Spleen (tissue), 11 donors: ENCODE results near the gene STK11IP. TPM values are rescaled to one million over a fixed set of nuclear protein-coding genes. Genes with fewer than 3 reads are reported as not detected.

Source experiments
- DNase-seq: peaks from one replicate; pipeline ENCODE4 v3.0.0-alpha.2; 2020
- H3K27ac ChIP-seq, 8 donors: fragments of 200-600 bp; sonication (generic) in 7 of 8; 1 replicate in 4 of 8; 2 replicates in 4 of 8; pipeline versions ENCODE4 v1.5.0 to v1.8.0; 2016 to 2021; ENCODE audit warnings: inconsistent platforms in 4 of 8, mild to moderate bottlenecking in 4 of 8, moderate library complexity in 1 of 8
- H3K27me3 ChIP-seq, 7 donors: fragments of 200-600 bp; sonication (generic) in 6 of 7; replicated peaks in 1 of 7; 1 replicate in 4 of 7; 2 replicates in 3 of 7; pipeline versions ENCODE4 v1.5.0 to v1.8.0; 2016 to 2021; ENCODE audit warnings: inconsistent platforms in 3 of 7, mild to moderate bottlenecking in 1 of 7
- H3K36me3 ChIP-seq, 6 donors: fragments of 200-600 bp; sonication (generic) in 5 of 6; 1 replicate in 4 of 6; 2 replicates in 2 of 6; pipeline versions ENCODE4 v1.5.0 to v1.8.0; 2016 to 2021; ENCODE audit warnings: inconsistent platforms in 2 of 6
- H3K4me1 ChIP-seq, 6 donors: fragments of 200-600 bp; sonication (generic) in 5 of 6; 1 replicate in 3 of 6; 2 replicates in 3 of 6; pipeline versions ENCODE4 v1.5.0 to v1.8.0; 2016 to 2021; ENCODE audit warnings: inconsistent platforms in 3 of 6
- H3K4me3 ChIP-seq, 8 donors: fragments of 200-600 bp; sonication (generic) in 7 of 8; 1 replicate in 4 of 8; 2 replicates in 4 of 8; pipeline versions ENCODE4 v1.5.0 to v1.8.0; 2016 to 2021; ENCODE audit warnings: inconsistent platforms in 4 of 8, mild to moderate bottlenecking in 4 of 8, moderate library complexity in 2 of 8
- H3K9me3 ChIP-seq, 8 donors: fragments of 200-600 bp; sonication (generic) in 7 of 8; 1 replicate in 4 of 8; 2 replicates in 4 of 8; pipeline versions ENCODE4 v1.5.0 to v1.8.0; 2016 to 2021; ENCODE audit warnings: inconsistent platforms in 4 of 8
- POLR2A ChIP-seq, 3 donors: fragments of 450-650 bp; IDR thresholded peaks; one replicate each; pipeline ENCODE4 v1.5.1; 2017; ENCODE audit warnings: antibody characterized with exemption in 3 of 3, mild to moderate bottlenecking in 1 of 3
- POLR2AphosphoS5 ChIP-seq, 3 donors: sonication (generic); formaldehyde crosslinking; IDR thresholded peaks; one replicate each; pipeline ENCODE4 v1.5.1; 2017; ENCODE audit warnings: antibody characterized with exemption in 3 of 3
- WGBS, 5 donors: extraction: QIAGEN DNeasy Blood & Tissue Kit in 3 of 5; methylation state at CpG; one replicate each; pipeline versions ENCODE4 v1.1.5 to v1.1.7; 2013 to 2018; 5-methylcytosine and 5-hydroxymethylcytosine counted together
- intact Hi-C: fragments of 100-400 bp; cut with DNase I; formaldehyde crosslinking; loops from one replicate; pipeline ENCODE4 v1.15.0; 2023; ENCODE audit warnings: low total_unique reads
- polyA plus RNA-seq, 3 donors: library from polyadenylated mRNA; stranded (reverse); fragments of 200-250 nt; gene quantifications; one replicate each; pipeline ENCODE4 v1.2.1, GENCODE V29; 2013
- total RNA-seq, 7 donors: library from RNA; depleted of rRNA in 3 of 7; stranded (reverse); fragments of >200 nt in 3 of 7; fragmentation: NEBNext Ultra II Directional in 4 of 7; extraction: Animal tissue kit (Norgen Biotek cat#: 25700) in 4 of 7; gene quantifications; one replicate each; pipeline versions ENCODE4 v1.1.0 to v1.2.1, GENCODE V29; 2016 to 2021
- TF ChIP-seq, protein P1 (sequence below), 11 experiments: fragments of 200-600 bp in 7 of 11; fragments of 450-650 bp in 4 of 11; sonication (generic) in 4 of 11; IDR thresholded peaks in 8 of 11; conservative IDR thresholded peaks in 3 of 11; 1 replicate in 7 of 11; 2 replicates in 4 of 11; pipeline versions ENCODE4 v1.4.0 to v1.8.0; 2016 to 2021; ENCODE audit warnings: antibody characterized with exemption in 11 of 11, inconsistent platforms in 4 of 11, mild to moderate bottlenecking in 1 of 11
- donor health status: healthy with polysubstance abuse.
- donor health status: DM: no; HTN: no; CAD: no; lungs with moderate emphysema.
- donor health status: DM: no; HTN: no; CAD: no.
- donor health status: Bipolar disorder and iron deficiency.
- donor health status: healthy.
- donor health status: DM: no; HTN: no; CAD: no.
- donor health status: DM: yes; HTN: yes; CAD: no.

The STK11IP gene
- total and polyA plus RNA-seq, 10 donors = 15.8 to 57.0 (median 36.5) TPM

DNA sequence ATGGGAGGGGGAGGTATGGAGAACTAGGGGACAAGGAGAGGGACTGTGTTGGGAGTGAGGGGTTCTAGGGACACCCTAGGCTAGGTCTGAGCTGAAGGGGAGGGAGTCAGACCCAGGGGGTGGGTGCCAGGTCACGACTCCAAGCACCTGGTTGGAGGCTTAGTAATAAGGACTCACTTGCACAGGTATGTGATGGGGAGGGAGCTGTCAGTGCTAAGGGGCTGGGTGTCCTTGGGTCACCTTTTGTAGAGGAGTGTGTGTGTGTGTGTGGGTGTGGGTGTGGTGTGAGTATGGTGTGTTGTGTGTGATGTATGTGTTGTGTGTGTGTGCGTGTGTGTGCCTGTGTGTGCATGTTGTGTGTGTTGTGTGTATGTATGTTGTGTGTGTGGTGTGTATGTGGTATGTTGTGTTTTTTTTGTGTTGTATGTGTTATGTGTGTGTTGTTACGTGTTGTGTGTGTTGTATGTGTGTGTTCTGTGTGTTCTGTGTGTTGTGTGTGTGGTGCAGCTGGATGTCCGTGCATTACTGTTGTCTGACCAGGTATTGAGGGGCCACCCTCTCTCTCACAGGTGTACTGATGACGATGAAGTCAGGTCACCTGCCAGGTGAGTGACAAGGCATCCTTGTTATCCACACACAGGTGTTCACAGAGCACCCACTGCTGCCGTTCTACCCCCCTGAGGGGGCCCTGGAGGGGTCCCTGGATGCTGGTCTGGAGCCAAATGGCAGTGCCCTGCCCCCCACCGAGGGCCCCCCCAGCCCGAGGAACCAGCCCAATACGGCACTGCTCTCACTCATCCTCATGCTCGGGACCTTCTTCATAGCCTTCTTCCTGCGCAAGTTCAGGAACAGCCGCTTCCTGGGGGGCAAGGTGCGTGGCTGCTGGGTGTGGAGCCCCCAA is 39.5 kb downstream of the STK11IP start:
- no peak overlapping the region for H3K27ac ChIP-seq
- peaks cover 0 to 10% (median 1%) of the 10 kb centered on the region in 6 donors for H3K4me1 ChIP-seq
- no peak overlapping the region for H3K4me3 ChIP-seq
- H3K9me3 ChIP-seq = no peaks in the 10 kb centered on the region
- WGBS, 5 donors = 66 to 85% (median 71%) methylated on average over 10 to 13 of the region's 13 CpGs
- DNase-seq = no peak
- H3K27me3 ChIP-seq = peaks cover 0 to 67% (median 1%) of the 10 kb centered on the region in 7 donors
- H3K36me3 ChIP-seq = no peaks in the 10 kb centered on the region
- TF ChIP-seq POLR2AphosphoS5 (IDR thresholded peaks at IDR 0.05) = no peak
- no peak for TF ChIP-seq POLR2A (IDR thresholded peaks at IDR 0.05)
- TF ChIP-seq, protein P1, sequence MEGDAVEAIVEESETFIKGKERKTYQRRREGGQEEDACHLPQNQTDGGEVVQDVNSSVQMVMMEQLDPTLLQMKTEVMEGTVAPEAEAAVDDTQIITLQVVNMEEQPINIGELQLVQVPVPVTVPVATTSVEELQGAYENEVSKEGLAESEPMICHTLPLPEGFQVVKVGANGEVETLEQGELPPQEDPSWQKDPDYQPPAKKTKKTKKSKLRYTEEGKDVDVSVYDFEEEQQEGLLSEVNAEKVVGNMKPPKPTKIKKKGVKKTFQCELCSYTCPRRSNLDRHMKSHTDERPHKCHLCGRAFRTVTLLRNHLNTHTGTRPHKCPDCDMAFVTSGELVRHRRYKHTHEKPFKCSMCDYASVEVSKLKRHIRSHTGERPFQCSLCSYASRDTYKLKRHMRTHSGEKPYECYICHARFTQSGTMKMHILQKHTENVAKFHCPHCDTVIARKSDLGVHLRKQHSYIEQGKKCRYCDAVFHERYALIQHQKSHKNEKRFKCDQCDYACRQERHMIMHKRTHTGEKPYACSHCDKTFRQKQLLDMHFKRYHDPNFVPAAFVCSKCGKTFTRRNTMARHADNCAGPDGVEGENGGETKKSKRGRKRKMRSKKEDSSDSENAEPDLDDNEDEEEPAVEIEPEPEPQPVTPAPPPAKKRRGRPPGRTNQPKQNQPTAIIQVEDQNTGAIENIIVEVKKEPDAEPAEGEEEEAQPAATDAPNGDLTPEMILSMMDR (IDR thresholded peaks at IDR 0.05 in 8 of 11, conservative IDR thresholded peaks at IDR 0.05 in 3 of 11) = no peak
- intact Hi-C loops = no loop called here

DNA sequence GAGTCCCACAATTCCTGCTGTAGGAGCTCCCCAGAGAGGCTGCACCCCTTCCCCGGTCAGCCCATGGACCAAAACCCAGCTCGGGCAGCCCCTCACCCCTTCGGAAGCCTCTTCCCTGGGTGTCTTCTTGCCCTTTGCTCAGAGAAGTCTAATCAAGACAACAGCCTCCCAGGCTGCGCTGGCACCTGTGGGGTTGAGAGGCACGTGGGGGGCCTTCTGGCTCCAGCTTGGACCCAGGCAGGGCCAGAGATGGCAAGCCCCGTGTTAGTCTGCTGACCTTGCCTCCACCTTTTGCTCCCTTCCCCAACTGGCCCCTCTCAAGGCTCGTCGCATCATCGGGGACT is 40.2 kb downstream of the STK11IP start:
- no peak for DNase-seq
- no peak overlapping the region for H3K4me3 ChIP-seq
- H3K4me1 ChIP-seq = peaks cover 0 to 17% (median 7%) of the 10 kb centered on the region in 6 donors
- no peaks in the 10 kb centered on the region for H3K36me3 ChIP-seq
- peaks cover 0 to 63% (median 0%) of the 10 kb centered on the region in 7 donors for H3K27me3 ChIP-seq
- WGBS, 5 donors = 84 to 91% (median 86%) methylated on average over 9 of the region's 9 CpGs
- TF ChIP-seq, protein P1 (IDR thresholded peaks at IDR 0.05 in 8 of 11, conservative IDR thresholded peaks at IDR 0.05 in 3 of 11) = no peak
- no peak for TF ChIP-seq POLR2AphosphoS5 (IDR thresholded peaks at IDR 0.05)
- no peak for TF ChIP-seq POLR2A (IDR thresholded peaks at IDR 0.05)
- intact Hi-C loops = no loop called here
- H3K9me3 ChIP-seq = no peaks in the 10 kb centered on the region
- H3K27ac ChIP-seq = no peak overlapping the region

DNA sequence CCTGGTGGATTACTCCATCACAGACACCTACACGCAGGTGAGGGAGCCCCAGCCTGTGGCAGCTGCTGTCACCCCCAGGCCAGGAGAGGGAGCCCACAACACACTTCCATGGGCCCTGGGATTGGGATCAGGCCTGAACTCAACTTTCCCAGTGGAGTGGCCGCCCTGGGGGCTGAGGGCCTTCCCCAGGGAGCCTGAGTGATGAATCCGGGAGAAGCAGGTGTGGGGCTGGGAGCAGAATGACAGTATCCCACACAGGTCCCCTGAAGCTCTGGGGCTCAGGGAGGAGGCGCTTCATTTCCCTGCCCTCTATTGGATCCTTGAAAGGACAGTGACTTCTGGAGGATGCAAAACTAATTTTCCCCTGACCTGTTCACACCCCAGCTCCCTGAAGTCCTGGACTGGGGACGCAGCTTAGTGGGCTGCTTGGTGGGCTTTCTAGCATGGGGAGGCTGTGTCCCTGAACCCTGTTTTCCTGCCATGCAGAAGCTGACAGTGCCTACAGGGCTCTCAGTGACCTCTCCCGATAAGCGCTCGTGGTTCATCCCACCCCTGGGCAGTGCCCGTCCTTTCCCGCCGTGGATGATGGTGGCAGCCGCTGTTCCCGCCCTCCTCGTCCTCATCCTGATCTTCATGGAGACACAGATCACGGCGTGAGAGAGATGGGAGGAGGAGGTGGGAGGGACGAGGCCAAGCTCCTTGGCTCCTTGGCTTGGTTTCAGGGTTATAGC is 40.7 kb downstream of the STK11IP start:
- DNase-seq = no peak
- H3K9me3 ChIP-seq = no peaks in the 10 kb centered on the region
- no peak overlapping the region for H3K27ac ChIP-seq
- H3K36me3 ChIP-seq = no peaks in the 10 kb centered on the region
- peaks cover 0 to 57% (median 0%) of the 10 kb centered on the region in 7 donors for H3K27me3 ChIP-seq
- TF ChIP-seq POLR2AphosphoS5 (IDR thresholded peaks at IDR 0.05) (no peak), POLR2A (IDR thresholded peaks at IDR 0.05) (no peak)
- TF ChIP-seq, protein P1 (IDR thresholded peaks at IDR 0.05 in 8 of 11, conservative IDR thresholded peaks at IDR 0.05 in 3 of 11) = no peak
- intact Hi-C loops = no loop called here
- H3K4me1 ChIP-seq = peaks cover 0 to 22% (median 11%) of the 10 kb centered on the region in 6 donors
- no peak overlapping the region for H3K4me3 ChIP-seq
- 77 to 91% (median 83%) methylated on average over 15 to 17 of the region's 17 CpGs for WGBS, 5 donors
